ENCODE measurements around the gene FIG4. TPM values are rescaled to one million over a fixed set of nuclear protein-coding genes. Genes with fewer than 3 reads are reported as not detected.

The FIG4 gene
- total RNA-seq, 4 donors from 2014 or later: 14.7 to 23.9 (median 18.1) TPM

GRCh38 chr6:109662192-109662591, 28.9 kb upstream of the FIG4 start:
- no peak for TF ChIP-seq CTCF (IDR thresholded peaks at IDR 0.05)
- no peak for TF ChIP-seq POLR2A (IDR thresholded peaks at IDR 0.05)
- Histone ChIP-seq H3K9me3 (no peaks in the 10 kb centered on the region), H3K27ac (no peak overlapping the region), H3K27me3 (no peaks in the 10 kb centered on the region), H3K4me3 (no peak overlapping the region), H3K36me3 (no peaks in the 10 kb centered on the region), H3K4me1 (no peaks in the 10 kb centered on the region)
- DNase-seq: no peak

DNA sequence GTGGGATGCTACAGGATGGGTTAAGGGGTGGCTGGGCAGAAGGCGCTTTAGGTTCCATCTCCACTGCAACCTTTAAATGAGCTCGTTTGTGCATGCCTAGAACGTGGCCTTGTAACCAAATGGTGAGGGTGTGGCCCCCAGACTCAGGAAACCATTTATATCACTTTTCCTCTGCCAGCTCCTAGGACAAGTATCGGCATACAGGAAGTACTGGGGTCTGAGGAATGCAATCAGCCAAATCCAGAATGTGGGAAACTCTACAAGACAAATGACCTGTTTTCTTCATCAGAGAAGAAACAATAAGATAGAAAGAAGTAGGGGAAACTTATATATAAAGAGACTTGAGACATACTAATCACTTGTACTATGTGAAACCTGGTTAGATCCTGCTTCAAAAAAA, 21.3 kb upstream of the FIG4 start:
- no peaks in the 10 kb centered on the region for H3K36me3 ChIP-seq
- TF ChIP-seq POLR2A (IDR thresholded peaks at IDR 0.05) (no peak), CTCF (IDR thresholded peaks at IDR 0.05) (no peak)

GRCh38 chr6:109671733-109672132, 19.4 kb upstream of the FIG4 start:
- H3K27me3 ChIP-seq: no peaks in the 10 kb centered on the region
- DNase-seq: no peak
- no peak overlapping the region for H3K4me3 ChIP-seq
- no peaks in the 10 kb centered on the region for H3K36me3 ChIP-seq
- H3K9me3 ChIP-seq: no peaks in the 10 kb centered on the region
- H3K4me1 ChIP-seq: no peaks in the 10 kb centered on the region
- TF ChIP-seq POLR2A (IDR thresholded peaks at IDR 0.05) (no peak), CTCF (IDR thresholded peaks at IDR 0.05) (no peak)
- no peak overlapping the region for H3K27ac ChIP-seq

More for the DNA sequence above, 21.3 kb upstream of the FIG4 start:
- no peak for DNase-seq
- Histone ChIP-seq H3K4me3 (no peak overlapping the region), H3K4me1 (no peaks in the 10 kb centered on the region), H3K27me3 (no peaks in the 10 kb centered on the region), H3K27ac (no peak overlapping the region), H3K9me3 (no peaks in the 10 kb centered on the region)

DNA sequence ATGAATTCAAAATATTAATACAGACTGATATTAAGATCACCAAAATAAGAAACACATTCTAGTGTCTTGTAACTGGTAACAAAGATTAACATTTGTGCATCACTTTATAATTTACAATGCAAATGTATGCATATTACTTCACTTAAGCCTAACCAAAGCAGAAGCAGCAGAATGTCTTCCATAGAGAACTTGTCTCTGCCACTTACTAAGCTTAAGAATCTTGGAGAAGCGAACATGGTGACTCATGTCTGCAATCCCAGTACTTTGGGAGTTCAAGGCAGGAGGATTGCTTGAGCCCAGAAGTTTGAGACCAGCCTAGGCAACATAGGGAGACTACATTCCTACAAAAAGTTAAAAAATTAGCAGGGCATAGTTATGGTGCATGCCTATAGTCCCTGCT, 18.9 kb upstream of the FIG4 start:
- no peaks in the 10 kb centered on the region for H3K9me3 ChIP-seq
- no peaks in the 10 kb centered on the region for H3K36me3 ChIP-seq
- DNase-seq: no peak

GRCh38 chr6:109672839-109673238, 18.3 kb upstream of the FIG4 start:
- no peaks in the 10 kb centered on the region for H3K9me3 ChIP-seq
- H3K27ac ChIP-seq: no peak overlapping the region
- no peaks in the 10 kb centered on the region for H3K27me3 ChIP-seq
- H3K4me1 ChIP-seq: no peaks in the 10 kb centered on the region
- H3K4me3 ChIP-seq: no peak overlapping the region
- TF ChIP-seq CTCF (IDR thresholded peaks at IDR 0.05) (no peak), POLR2A (IDR thresholded peaks at IDR 0.05) (no peak)
- no peak for DNase-seq
- H3K36me3 ChIP-seq: no peaks in the 10 kb centered on the region

More for the DNA sequence above, 18.9 kb upstream of the FIG4 start:
- no peak overlapping the region for H3K27ac ChIP-seq
- H3K4me3 ChIP-seq: no peak overlapping the region
- no peak for TF ChIP-seq CTCF (IDR thresholded peaks at IDR 0.05)
- TF ChIP-seq POLR2A (IDR thresholded peaks at IDR 0.05): no peak
- H3K4me1 ChIP-seq: no peaks in the 10 kb centered on the region
- no peaks in the 10 kb centered on the region for H3K27me3 ChIP-seq

GRCh38 chr6:109676724-109677123, 14.4 kb upstream of the FIG4 start:
- Histone ChIP-seq H3K36me3 (no peaks in the 10 kb centered on the region), H3K4me3 (no peak overlapping the region), H3K9me3 (no peaks in the 10 kb centered on the region), H3K4me1 (no peaks in the 10 kb centered on the region), H3K27ac (no peak overlapping the region), H3K27me3 (no peaks in the 10 kb centered on the region)
- TF ChIP-seq CTCF (IDR thresholded peaks at IDR 0.05): no peak
- no peak for DNase-seq

Data from Peyer's patch (tissue), 4 donors.